K562 (cell line): ENCODE measurements around the gene SRPRA. TPM values are rescaled to one million over a fixed set of nuclear protein-coding genes. Genes with fewer than 3 reads are reported as not detected.
A peak's percentile ranks its signal among the peaks of the same experiment; 100 is the strongest.

Experiments used
- ARID2 ChIP-seq: fragments of 450-650 bp; IDR thresholded peaks from 2 replicates; pipeline ENCODE4 v1.6.1; 2017; ENCODE audit warnings: antibody characterized with exemption, mild to moderate bottlenecking
- CXXC5 ChIP-seq: fragments of 250-450 bp; sonication (Bioruptor Pico); IDR thresholded peaks from 2 replicates; pipeline ENCODE4 v1.8.0; 2022; ENCODE audit warnings: inconsistent platforms, mild to moderate bottlenecking, moderate library complexity
- ETV1 ChIP-seq: fragments of 450-650 bp; conservative IDR thresholded peaks from 2 replicates; pipeline ENCODE4 v1.6.1; 2016; ENCODE audit warnings: missing genetic modification characterization, control low read depth, low read depth, missing compliant biosample characterization
- FOXA1 ChIP-seq: fragments of 450-650 bp; IDR thresholded peaks from 2 replicates; pipeline ENCODE4 v1.6.1; 2016; ENCODE audit warnings: mild to moderate bottlenecking, borderline replicate concordance
- HCFC1 ChIP-seq: IDR thresholded peaks from 2 replicates; pipeline ENCODE4 v1.6.1; 2012; ENCODE audit warnings: low read depth, low read length, improper control_type of control experiment
- HNRNPL ChIP-seq: fragments of 200-400 bp; formaldehyde crosslinking; IDR thresholded peaks from 2 replicates; pipeline ENCODE4 v1.6.1; 2017; ENCODE audit warnings: low read depth, mild to moderate bottlenecking, low read length
- JUNB ChIP-seq: fragments of 450-650 bp; formaldehyde crosslinking; conservative IDR thresholded peaks from 2 replicates; pipeline ENCODE4 v1.4.0; 2020; ENCODE audit warnings: mild to moderate bottlenecking
- KHSRP ChIP-seq: fragments of 450-650 bp; IDR thresholded peaks from 2 replicates; pipeline ENCODE4 v1.6.1; 2017
- KLF1 ChIP-seq: fragments of 450-650 bp; IDR thresholded peaks from 2 replicates; pipeline ENCODE4 v1.6.1; 2016; ENCODE audit warnings: missing genetic modification characterization, missing compliant biosample characterization
- KLF6 ChIP-seq: fragments of 250-450 bp; sonication (Bioruptor Pico); IDR thresholded peaks from 2 replicates; pipeline ENCODE4 v1.4.0; 2020; ENCODE audit warnings: mild to moderate bottlenecking, moderate library complexity, borderline replicate concordance
- L3MBTL2 ChIP-seq: fragments of 450-650 bp; IDR thresholded peaks from 2 replicates; pipeline ENCODE4 v1.6.1; 2016; ENCODE audit warnings: mild to moderate bottlenecking, moderate library complexity
- LCOR ChIP-seq: sonication (generic); formaldehyde crosslinking; IDR thresholded peaks from 2 replicates; pipeline ENCODE4 v1.8.0; 2022; ENCODE audit warnings: mild to moderate bottlenecking, missing genetic modification reagents
- NR2C1 ChIP-seq, 2 experiments: fragments of 450-650 bp; IDR thresholded peaks; 2 replicates each; pipeline ENCODE4 v1.6.1; 2017; ENCODE audit warnings: mild to moderate bottlenecking in 2 of 2, antibody characterized with exemption in 1 of 2, inconsistent platforms in 1 of 2, missing compliant biosample characterization in 1 of 2, missing genetic modification characterization in 1 of 2
- RBM25 ChIP-seq: fragments of 200-400 bp; formaldehyde crosslinking; IDR thresholded peaks from 2 replicates; pipeline ENCODE4 v1.6.1; 2018; ENCODE audit warnings: low read length, low read depth, moderate library complexity; ENCODE audit not compliant: severe bottlenecking
- RFX5 ChIP-seq: IDR thresholded peaks from 2 replicates; pipeline ENCODE4 v1.6.1; 2011; ENCODE audit warnings: low read depth, mild to moderate bottlenecking, improper control_type of control experiment, low read length
- SFPQ ChIP-seq: fragments of 200-400 bp; formaldehyde crosslinking; IDR thresholded peaks from 2 replicates; pipeline ENCODE4 v1.6.1; 2017; ENCODE audit warnings: mild to moderate bottlenecking, low read depth, low read length, moderate library complexity
- SMAD3 ChIP-seq: fragments of 450-650 bp; formaldehyde crosslinking; conservative IDR thresholded peaks from 2 replicates; pipeline ENCODE4 v1.4.0; 2020; ENCODE audit warnings: mild to moderate bottlenecking
- SMAD4 ChIP-seq: fragments of 250-450 bp; sonication (Bioruptor Pico); conservative IDR thresholded peaks from 2 replicates; pipeline ENCODE4 v1.8.0; 2021; ENCODE audit warnings: inconsistent platforms, mild to moderate bottlenecking, moderate library complexity
- SMARCC2 ChIP-seq: fragments of 450-650 bp; IDR thresholded peaks from 2 replicates; pipeline ENCODE4 v1.6.1; 2017; ENCODE audit warnings: antibody characterized with exemption, moderate library complexity, mild to moderate bottlenecking, low read depth
- SP2 ChIP-seq: IDR thresholded peaks from 2 replicates; pipeline ENCODE4 v1.6.1; 2011; ENCODE audit warnings: mild to moderate bottlenecking, low read depth, low read length, moderate library complexity; ENCODE audit not compliant: poor library complexity, severe bottlenecking; ENCODE audit errors: extremely low read depth
- ZC3H4 ChIP-seq: sonication (generic); formaldehyde crosslinking; IDR thresholded peaks from 2 replicates; pipeline ENCODE4 v1.9.0; 2021; ENCODE audit warnings: missing genetic modification reagents, borderline replicate concordance
- ZNF280A ChIP-seq: fragments of 450-650 bp; IDR thresholded peaks from 2 replicates; pipeline ENCODE4 v1.6.1; 2018; ENCODE audit warnings: mild to moderate bottlenecking, low read depth; ENCODE audit not compliant: partially characterized antibody
- ZNF431 ChIP-seq: sonication (generic); formaldehyde crosslinking; IDR thresholded peaks from 2 replicates; pipeline ENCODE4 v1.8.0; 2022; ENCODE audit warnings: mild to moderate bottlenecking, missing genetic modification reagents
- ZNF696 ChIP-seq: fragments of 250-450 bp; sonication (Bioruptor Pico); conservative IDR thresholded peaks from 2 replicates; pipeline ENCODE4 v1.4.0; 2020; ENCODE audit warnings: mild to moderate bottlenecking, moderate library complexity
- ZNF699 ChIP-seq: fragments of 250-450 bp; sonication (Bioruptor Pico); IDR thresholded peaks from 2 replicates; pipeline ENCODE4 v1.8.0; 2021; ENCODE audit warnings: mild to moderate bottlenecking, moderate library complexity; ENCODE audit not compliant: insufficient replicate concordance
- polyA plus RNA-seq, 8 experiments: library from polyadenylated mRNA; depleted of rRNA in 4 of 8; stranded (reverse) in 5 of 8; unstranded in 3 of 8; fragments of >200 nt; fragmentation: Nextera tagmentation in 2 of 8; fragmentation: Illumina TruSeq in 1 of 8; extraction: Ambion mirVana in 2 of 8; extraction: Trizol in 1 of 8; gene quantifications; 2 replicates each; pipeline versions ENCODE4 v1.2.1 to v1.2.3, GENCODE V29; 2011 to 2014; ENCODE audit warnings: inconsistent platforms in 1 of 8, missing spikeins in 1 of 8
- total RNA-seq, 7 experiments: library from RNA; depleted of rRNA in 6 of 7; stranded (reverse); fragments of >200 nt in 6 of 7; fragmentation: Illumina TruSeq in 2 of 7; extraction: Trizol in 2 of 7; gene quantifications; 2 replicates each; pipeline versions ENCODE4 v1.2.1 to v1.2.3, GENCODE V29; 2011 to 2021; ENCODE audit warnings: low replicate concordance in 1 of 7

Gene SRPRA
- total and polyA plus RNA-seq, 9 of the 15 experiments (the other 6 are each of a cell fraction or from before 2014, with no cell fraction given): 33.5 to 124 (median 80.0) TPM

- TF ChIP-seq SMARCC2 (no peak), SMAD4 (peak; percentile 74), RFX5 (no peak), ETV1 (tag) (no peak), KHSRP (no peak), L3MBTL2 (peak; percentile 93), HNRNPL (0 out of 2 replicates have a peak, but pooled peaks have one; percentile 65), ARID2 (no peak), SMAD3 (CRISPR knock-in tag) (no peak), ZNF431 (no peak; the same call in none of the 2 replicates), ZC3H4 (CRISPR knock-in tag) (no peak), CXXC5 (CRISPR knock-in tag) (peak; percentile 84), KLF1 (tag) (no peak), JUNB (CRISPR knock-in tag) (no peak), HCFC1 (peak; percentile 39; the same call in 1 of the 2 replicates), FOXA1 (no peak), ZNF696 (no peak), ZNF280A (no peak), SFPQ (no peak), SP2 (no peak), NR2C1 (IDR thresholded peaks at IDR 0.05) (no peak), NR2C1 (tag; IDR thresholded peaks at IDR 0.05) (no peak), LCOR (CRISPR knock-in tag) (peak; percentile 89), RBM25 (no peak), ZNF699 (no peak), KLF6 (CRISPR knock-in tag) (no peak)
These were observed 35.1 kb upstream of the SRPRA start, which contains the start of gene DCPS (continued) for GRCh38 chr11:126303623-126304456.
